ENCODE results near the gene DDX56. TPM values are rescaled to one million over a fixed set of nuclear protein-coding genes. Genes with fewer than 3 reads are reported as not detected.

DDX56 gene
- total RNA-seq, 1 experiment from 2014 or later, result 120 TPM

DNA sequence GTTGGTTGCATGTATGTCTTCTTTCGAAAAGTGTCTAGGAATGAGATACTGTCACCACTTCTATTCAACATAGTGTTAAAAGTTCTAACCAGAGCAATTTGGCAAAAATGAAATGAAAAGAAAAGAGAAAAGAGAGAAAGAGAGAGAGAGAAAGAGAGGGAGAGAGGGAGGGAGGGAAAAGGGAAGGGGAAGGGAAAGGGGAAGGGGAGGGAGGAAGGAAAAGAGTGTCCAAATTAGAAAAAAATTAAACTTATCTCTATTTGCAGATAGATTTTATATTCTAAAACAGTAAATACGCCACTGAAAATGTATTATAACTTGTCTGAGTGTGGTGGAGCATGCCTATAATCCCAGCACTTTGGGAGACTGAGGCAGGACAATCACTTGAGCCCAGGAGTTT lies 16.2 kb downstream of the DDX56 start:
- no peak overlapping the region for H3T11ph ChIP-seq (ENCODE audit: low read length)
- H2BK12ac ChIP-seq (ENCODE audit: insufficient read length, low read depth, low read length), result no peak overlapping the region
- H3K4me1 ChIP-seq (ENCODE audit: insufficient read depth, low read length), result no peaks in the 10 kb centered on the region
- no peak overlapping the region for H2BK5ac ChIP-seq (ENCODE audit: insufficient read length, low read length)
- H3K9me3 ChIP-seq (ENCODE audit: control insufficient read depth, low read depth, low read length), result no peaks in the 10 kb centered on the region
- no CpG with 5 or more reads among the region's 2 CpGs for WGBS (ENCODE audit: extremely low coverage, insufficient read length, low lambda C conversion rate)
- Mint-ChIP-seq H3K4me3 (no peak overlapping the region), H3K4me1 (peaks cover 4 to 7% of the 10 kb centered on the region in 2 experiments; a peak in 3 of 4 replicates), H3K27me3 (ENCODE audit: low read depth) (peaks cover 1% of the 10 kb centered on the region; the same call in 1 of the 2 replicates), H3K9me3 (no peaks in the 10 kb centered on the region), H3K36me3 (ENCODE audit: insufficient read depth in 1 of 3, low read depth in 3 of 3) (no peaks in the 10 kb centered on the region; a peak in 2 of 7 replicates), H3K27ac (no peak overlapping the region)
- TF ChIP-seq, protein P1, sequence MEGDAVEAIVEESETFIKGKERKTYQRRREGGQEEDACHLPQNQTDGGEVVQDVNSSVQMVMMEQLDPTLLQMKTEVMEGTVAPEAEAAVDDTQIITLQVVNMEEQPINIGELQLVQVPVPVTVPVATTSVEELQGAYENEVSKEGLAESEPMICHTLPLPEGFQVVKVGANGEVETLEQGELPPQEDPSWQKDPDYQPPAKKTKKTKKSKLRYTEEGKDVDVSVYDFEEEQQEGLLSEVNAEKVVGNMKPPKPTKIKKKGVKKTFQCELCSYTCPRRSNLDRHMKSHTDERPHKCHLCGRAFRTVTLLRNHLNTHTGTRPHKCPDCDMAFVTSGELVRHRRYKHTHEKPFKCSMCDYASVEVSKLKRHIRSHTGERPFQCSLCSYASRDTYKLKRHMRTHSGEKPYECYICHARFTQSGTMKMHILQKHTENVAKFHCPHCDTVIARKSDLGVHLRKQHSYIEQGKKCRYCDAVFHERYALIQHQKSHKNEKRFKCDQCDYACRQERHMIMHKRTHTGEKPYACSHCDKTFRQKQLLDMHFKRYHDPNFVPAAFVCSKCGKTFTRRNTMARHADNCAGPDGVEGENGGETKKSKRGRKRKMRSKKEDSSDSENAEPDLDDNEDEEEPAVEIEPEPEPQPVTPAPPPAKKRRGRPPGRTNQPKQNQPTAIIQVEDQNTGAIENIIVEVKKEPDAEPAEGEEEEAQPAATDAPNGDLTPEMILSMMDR (conservative IDR thresholded peaks at IDR 0.05), result no peak
- no peak for DNase-seq
- no peak overlapping the region for H2BK15ac ChIP-seq (ENCODE audit: low read depth, low read length)
- H3K4ac ChIP-seq (ENCODE audit: low read depth, low read length), result no peak overlapping the region
- no peak overlapping the region for H3K23ac ChIP-seq (ENCODE audit: insufficient read length, low read depth, low read length)
- H2AK5ac ChIP-seq (ENCODE audit: insufficient read length, low read length), result no peak overlapping the region
- H2BK20ac ChIP-seq (ENCODE audit: low read depth, low read length, poor library complexity, severe bottlenecking), result no peak overlapping the region
- no peak overlapping the region for H4K5ac ChIP-seq (ENCODE audit: insufficient read length, low read depth, low read length)
- no peaks in the 10 kb centered on the region for H3K79me2 ChIP-seq (ENCODE audit: insufficient read depth, low read length)
- H4K8ac ChIP-seq (replicated peaks; ENCODE audit: insufficient read length, low read depth, low read length), result no peak overlapping the region
- H3K27me3 ChIP-seq (ENCODE audit: insufficient read depth, low read length), result no peaks in the 10 kb centered on the region
- no peaks in the 10 kb centered on the region for H4K20me1 ChIP-seq (ENCODE audit: control insufficient read depth, insufficient read depth, insufficient read length)
- no peak overlapping the region for H3K4me2 ChIP-seq (ENCODE audit: insufficient read depth, insufficient read length, low read length)
- no peak overlapping the region for H3K27ac ChIP-seq (ENCODE audit: insufficient read length, low read depth, low read length)
- no peak overlapping the region for H4K91ac ChIP-seq (ENCODE audit: insufficient read length, low read depth, low read length)
- H3K18ac ChIP-seq (ENCODE audit: insufficient read length, low read depth, low read length), result no peak overlapping the region
- H2AFZ ChIP-seq (ENCODE audit: low read length), result no peak overlapping the region
- no peak overlapping the region for H2BK120ac ChIP-seq (ENCODE audit: low read depth, low read length, poor library complexity, severe bottlenecking)
- H3K56ac ChIP-seq (ENCODE audit: insufficient read length, low read depth, low read length), result no peak overlapping the region
- H3K23me2 ChIP-seq (ENCODE audit: insufficient read length, low read depth, low read length, poor library complexity, severe bottlenecking), result no peaks in the 10 kb centered on the region
- no peaks in the 10 kb centered on the region for H3K79me1 ChIP-seq (ENCODE audit: insufficient read depth, low read depth, low read length, poor library complexity, severe bottlenecking)
- H3K14ac ChIP-seq (ENCODE audit: insufficient read depth, low read length), result no peak overlapping the region
- no peak overlapping the region for H3K9ac ChIP-seq (ENCODE audit: extremely low read depth, insufficient read length, low read length)
